Erythroblast (primary cell): ENCODE data around the gene STX7.

ENCODE experiments used
- GATA1 ChIP-seq: IDR thresholded peaks from 2 replicates; pipeline ENCODE4 v1.6.1; 2011; ENCODE audit warnings: low read depth, mild to moderate bottlenecking, control low read depth, low read length, moderate library complexity
- POLR2A ChIP-seq: IDR thresholded peaks from 2 replicates; pipeline ENCODE4 v1.6.1; 2011; ENCODE audit warnings: mild to moderate bottlenecking, low read length

DNA sequence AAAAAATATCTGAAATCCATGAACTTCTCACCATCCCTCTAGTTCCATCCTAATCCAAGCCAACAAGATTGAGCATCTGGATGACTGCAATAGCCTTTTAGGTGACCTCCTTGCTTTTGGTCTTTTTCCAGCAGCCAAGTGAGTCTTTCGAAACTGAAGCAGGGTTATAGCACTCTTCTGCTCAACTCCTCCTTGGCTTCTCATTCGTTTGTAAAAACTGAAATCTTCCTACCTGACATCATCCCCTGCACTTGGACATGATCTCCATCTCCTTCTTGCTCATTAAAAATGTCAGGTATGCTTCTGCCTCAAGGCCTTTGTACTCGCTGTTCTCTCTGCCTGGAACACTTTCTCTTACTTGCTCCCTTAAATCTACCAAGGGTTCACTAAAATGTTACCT, 46.0 kb downstream of the STX7 start:
- no peak for TF ChIP-seq POLR2A
- TF ChIP-seq GATA1, result no peak
